ENCODE data around the gene KCND3.

DNA sequence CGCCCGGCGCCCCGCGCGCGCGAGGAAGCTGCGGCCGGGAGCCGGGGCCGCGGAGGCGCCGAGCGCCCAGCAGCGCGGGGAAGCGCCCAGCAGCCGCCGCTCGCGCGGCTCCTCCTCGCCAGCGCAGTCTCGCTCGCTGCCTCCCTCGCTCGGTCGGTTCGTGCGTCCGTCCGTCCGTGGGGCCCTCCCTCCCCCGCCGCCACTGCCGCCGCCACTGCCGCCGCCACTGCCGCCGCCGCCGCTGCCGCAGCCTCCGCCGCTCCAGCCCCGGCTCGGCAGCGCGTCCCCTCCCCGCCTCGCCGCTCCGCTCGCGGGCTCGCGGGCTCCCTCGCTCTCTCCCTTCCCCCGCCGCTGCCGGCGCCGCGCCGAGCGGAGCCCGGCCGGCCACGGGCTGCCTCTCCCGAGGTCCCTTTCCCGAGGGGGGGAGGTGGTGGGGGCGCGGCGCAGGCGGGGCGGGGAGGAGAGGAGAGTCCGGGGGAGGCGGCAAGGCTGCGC lies at the start of gene KCND3:
- TF ChIP-seq ZFP30 (CRISPR knock-in tag; IDR thresholded peaks at IDR 0.05) = no peak
- TF ChIP-seq, protein P1, sequence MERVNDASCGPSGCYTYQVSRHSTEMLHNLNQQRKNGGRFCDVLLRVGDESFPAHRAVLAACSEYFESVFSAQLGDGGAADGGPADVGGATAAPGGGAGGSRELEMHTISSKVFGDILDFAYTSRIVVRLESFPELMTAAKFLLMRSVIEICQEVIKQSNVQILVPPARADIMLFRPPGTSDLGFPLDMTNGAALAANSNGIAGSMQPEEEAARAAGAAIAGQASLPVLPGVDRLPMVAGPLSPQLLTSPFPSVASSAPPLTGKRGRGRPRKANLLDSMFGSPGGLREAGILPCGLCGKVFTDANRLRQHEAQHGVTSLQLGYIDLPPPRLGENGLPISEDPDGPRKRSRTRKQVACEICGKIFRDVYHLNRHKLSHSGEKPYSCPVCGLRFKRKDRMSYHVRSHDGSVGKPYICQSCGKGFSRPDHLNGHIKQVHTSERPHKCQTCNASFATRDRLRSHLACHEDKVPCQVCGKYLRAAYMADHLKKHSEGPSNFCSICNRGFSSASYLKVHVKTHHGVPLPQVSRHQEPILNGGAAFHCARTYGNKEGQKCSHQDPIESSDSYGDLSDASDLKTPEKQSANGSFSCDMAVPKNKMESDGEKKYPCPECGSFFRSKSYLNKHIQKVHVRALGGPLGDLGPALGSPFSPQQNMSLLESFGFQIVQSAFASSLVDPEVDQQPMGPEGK (CRISPR knock-in tag; IDR thresholded peaks at IDR 0.05; ENCODE audit: borderline replicate concordance) = no peak
- no peak for TF ChIP-seq TOX (CRISPR knock-in tag; IDR thresholded peaks at IDR 0.05; ENCODE audit: borderline replicate concordance)
- TF ChIP-seq OSR1 (CRISPR knock-in tag; IDR thresholded peaks at IDR 0.05) = no peak
- no peak for TF ChIP-seq SNAI2 (CRISPR knock-in tag; IDR thresholded peaks at IDR 0.05)

Data from SK-N-SH treated with all-trans-retinoic acid at 6 μM for 48 hours (cell line).